ENCODE data around the gene PRKRA.

GRCh38 chr2:178395941-178396570 is 54.9 kb downstream of the PRKRA start:
- TF ChIP-seq SPI1 (IDR thresholded peaks at IDR 0.05; ENCODE audit: low read depth, low read length), result no peak
- TF ChIP-seq POLR2A (IDR thresholded peaks at IDR 0.05; ENCODE audit: low read depth, low read length), result no peak
- TF ChIP-seq POLR2AphosphoS5 (IDR thresholded peaks at IDR 0.05; ENCODE audit: low read depth, low read length), result no peak
- TF ChIP-seq TAF1 (IDR thresholded peaks at IDR 0.05; ENCODE audit: low read depth, low read length), result no peak
- no peak for TF ChIP-seq PAX5 (IDR thresholded peaks at IDR 0.05; ENCODE audit: insufficient read depth, low read length, severe bottlenecking)
- TF ChIP-seq POU2F2 (IDR thresholded peaks at IDR 0.05; ENCODE audit: low read depth, low read length), result no peak
